Right lung (tissue), 5 donors: ENCODE data around the gene ATP1A4. TPM values are rescaled to one million over a fixed set of nuclear protein-coding genes. Genes with fewer than 3 reads are reported as not detected.

Experiments
- DNase-seq, 2 donors: peaks; one replicate each; pipeline ENCODE4 v3.0.0-alpha.2; 2013
- polyA plus RNA-seq, 5 donors: library from polyadenylated mRNA; unstranded; fragments of 120-200 nt; gene quantifications; one replicate each; pipeline versions ENCODE4 v1.2.1 to v1.2.3, GENCODE V29; 2013; ENCODE audit warnings: inconsistent platforms in 1 of 5, low replicate concordance in 1 of 5; ENCODE audit not compliant: insufficient read length in 5 of 5, insufficient read depth in 1 of 5

The ATP1A4 gene
- polyA plus RNA-seq, 5 donors: 0.15 to 0.24 (median 0.22) TPM; not detected in 1

GRCh38 chr1:160227561-160227960 is 76.2 kb downstream of the ATP1A4 start:
- no peak for DNase-seq

- DNase-seq: no peak
Observed at GRCh38 chr1:160228431-160228830, 77.0 kb downstream of the ATP1A4 start.

- DNase-seq: no peak
Observed at GRCh38 chr1:160232911-160233310, 81.5 kb downstream of the ATP1A4 start.

Other genes starting within 250 kb of the ATP1A4 start
- gene TAGLN2, start 226.1 kb upstream of the ATP1A4 start, polyA plus RNA-seq: 100 to 1,000 TPM; 255 to 529 (median 315) TPM
- 10 to 100 TPM; 10.2 to 17.7 (median 15.7) TPM for gene IGSF9, start 206.0 kb upstream of the ATP1A4 start, polyA plus RNA-seq
- not detected for gene SLAMF9, start 197.4 kb upstream of the ATP1A4 start, polyA plus RNA-seq
- 10 to 100 TPM in 4 of 5 donors, 1 to 10 TPM in 1; 9.7 to 14.7 (median 13.0) TPM for gene PIGM, start 119.6 kb upstream of the ATP1A4 start, polyA plus RNA-seq
- under 1 TPM; 0.13 to 0.61 (median 0.37) TPM for gene KCNJ10, start 81.4 kb upstream of the ATP1A4 start, polyA plus RNA-seq
- under 1 TPM; 0.04 to 0.10 (median 0.06) TPM for gene KCNJ9, start 70.1 kb upstream of the ATP1A4 start, polyA plus RNA-seq
- 10 to 100 TPM; 24.2 to 36.2 (median 30.5) TPM for gene IGSF8, start 53.0 kb upstream of the ATP1A4 start, polyA plus RNA-seq
- gene ATP1A2, start 35.8 kb upstream of the ATP1A4 start, polyA plus RNA-seq: 10 to 100 TPM in 3 of 5 donors, 1 to 10 TPM in 2; 6.4 to 15.2 (median 13.6) TPM
- 10 to 100 TPM in 1 of 5 donors, 1 to 10 TPM in 1, under 1 TPM in 3; 0.31 to 33.0 (median 0.59) TPM for gene CASQ1, start 39.0 kb downstream of the ATP1A4 start, polyA plus RNA-seq
- gene PEA15, start 53.8 kb downstream of the ATP1A4 start, polyA plus RNA-seq: 100 to 1,000 TPM; 137 to 160 (median 145) TPM
- 100 to 1,000 TPM; 159 to 252 (median 210) TPM for gene DCAF8, start 110.9 kb downstream of the ATP1A4 start, polyA plus RNA-seq
- 10 to 100 TPM; 64.8 to 81.5 (median 70.9) TPM for gene PEX19, start 133.5 kb downstream of the ATP1A4 start, polyA plus RNA-seq
- 100 to 1,000 TPM; 152 to 164 (median 160) TPM for gene COPA, start 191.6 kb downstream of the ATP1A4 start, polyA plus RNA-seq
- 100 to 1,000 TPM in 4 of 5 donors, 10 to 100 TPM in 1; 97.9 to 125 (median 120) TPM for gene NCSTN, start 191.8 kb downstream of the ATP1A4 start, polyA plus RNA-seq
- under 1 TPM; 0.13 to 0.37 (median 0.18) TPM for gene NHLH1, start 215.5 kb downstream of the ATP1A4 start, polyA plus RNA-seq
- 10 to 100 TPM; 32.6 to 45.3 (median 37.2) TPM for gene VANGL2, start 249.0 kb downstream of the ATP1A4 start, polyA plus RNA-seq